Activated T-helper 2 cell treated with anti-CD3 and anti-CD28 coated beads, Interferon-gamma antibody, Interleukin-2, Interleukin-4, amounts not matched to agents 10 μg/mL and 5 μg/mL and 100 μg/mL, durations not matched to agents 14 hours and 24 hours and 36 hours (primary cell): ENCODE measurements around the gene CHD2. TPM values are rescaled to one million over a fixed set of nuclear protein-coding genes. Genes with fewer than 3 reads are reported as not detected.
A peak's percentile ranks its signal among the peaks of the same experiment; 100 is the strongest.

Source experiments
- DNase-seq: peaks from one replicate; pipeline ENCODE4 v3.0.0; 2021; ENCODE audit warnings: low spot score
- H3K27ac Mint-ChIP-seq: one replicate; pipeline ENCODE4 v1.8.0; 2021; ENCODE audit warnings: mixed read lengths
- H3K27me3 Mint-ChIP-seq: one replicate; pipeline ENCODE4 v1.8.0; 2021; ENCODE audit warnings: low read depth, mixed read lengths
- H3K36me3 Mint-ChIP-seq: one replicate; pipeline ENCODE4 v1.8.0; 2021; ENCODE audit warnings: low read depth, mixed read lengths
- H3K4me1 Mint-ChIP-seq: one replicate; pipeline ENCODE4 v1.8.0; 2021; ENCODE audit warnings: low read depth, mixed read lengths
- H3K4me3 Mint-ChIP-seq: one replicate; pipeline ENCODE4 v1.8.0; 2021; ENCODE audit warnings: low read depth, mild to moderate bottlenecking, moderate library complexity, mixed read lengths
- H3K9me3 Mint-ChIP-seq: one replicate; pipeline ENCODE4 v1.8.0; 2021; ENCODE audit warnings: mixed read lengths
- intact Hi-C: fragments of 100-400 bp; cut with micrococcal nuclease; formaldehyde crosslinking; loops from one replicate; pipeline ENCODE4 v1.15.1; 2023
- total RNA-seq: library from RNA; stranded (reverse); gene quantifications from 2 replicates; pipeline ENCODE4 v1.2.3, GENCODE V29; 2022

CHD2 gene
- total RNA-seq, 1 donor from 2014 or later, result 111 TPM

DNA sequence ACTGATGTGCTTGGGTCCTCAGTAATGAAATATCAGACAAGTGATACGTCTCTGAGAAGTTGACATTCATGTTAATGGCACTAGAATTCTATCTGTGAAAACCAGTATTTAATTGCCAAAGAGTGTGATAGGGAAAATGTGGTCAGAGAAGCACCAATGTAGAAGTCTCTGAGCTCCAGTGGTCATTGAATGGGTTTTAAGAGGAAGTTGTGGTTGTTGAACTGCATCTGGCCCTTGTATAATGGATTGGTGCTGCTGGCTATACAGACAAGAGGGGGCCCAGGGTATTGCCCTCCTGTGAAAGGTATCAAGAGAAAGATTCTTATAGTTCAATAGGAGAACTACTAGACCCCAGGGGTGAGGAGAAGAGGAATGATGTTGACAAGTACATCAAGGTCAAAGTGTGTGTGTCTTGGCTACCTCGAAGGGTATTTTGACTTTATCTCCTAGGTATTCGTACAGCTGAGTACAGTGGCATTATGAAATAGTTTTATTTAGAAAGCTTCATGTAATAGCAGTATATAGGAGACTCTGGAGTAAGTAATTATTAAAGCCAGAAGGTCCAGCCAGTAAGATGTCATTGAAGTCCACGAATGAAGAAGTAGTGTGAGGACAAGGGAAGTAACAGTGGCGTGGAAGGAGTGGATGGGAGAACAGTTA lies 47.1 kb downstream of the CHD2 start:
- peaks cover 51% of the 10 kb centered on the region for H3K9me3 Mint-ChIP-seq
- DNase-seq, result no peak
- intact Hi-C loops, result no loop called here

GRCh38 chr15:92949604-92950249 lies 49.6 kb downstream of the CHD2 start:
- Mint-ChIP-seq H3K4me1 (peaks cover 1% of the 10 kb centered on the region), H3K27ac (no peak overlapping the region), H3K36me3 (peaks cover 94% of the 10 kb centered on the region), H3K4me3 (no peak overlapping the region), H3K9me3 (peaks cover 44% of the 10 kb centered on the region), H3K27me3 (no peaks in the 10 kb centered on the region)
- intact Hi-C loops, result no loop called here
- no peak for DNase-seq

More for the DNA sequence above, 47.1 kb downstream of the CHD2 start:
- peak overlapping the region; percentile 47 for H3K27ac Mint-ChIP-seq
- no peaks in the 10 kb centered on the region for H3K4me1 Mint-ChIP-seq
- H3K36me3 Mint-ChIP-seq, result peaks cover 100% of the 10 kb centered on the region
- H3K4me3 Mint-ChIP-seq, result no peak overlapping the region
- no peaks in the 10 kb centered on the region for H3K27me3 Mint-ChIP-seq

GRCh38 chr15:92951800-92952457 lies 51.8 kb downstream of the CHD2 start:
- Mint-ChIP-seq H3K27ac (no peak overlapping the region), H3K4me1 (peaks cover 3% of the 10 kb centered on the region), H3K36me3 (peaks cover 94% of the 10 kb centered on the region), H3K4me3 (no peak overlapping the region), H3K27me3 (no peaks in the 10 kb centered on the region), H3K9me3 (peaks cover 33% of the 10 kb centered on the region)
- DNase-seq, result no peak
- intact Hi-C loops, result no loop called here

- intact Hi-C loops, result no loop called here
- H3K9me3 Mint-ChIP-seq, result peaks cover 28% of the 10 kb centered on the region
- H3K36me3 Mint-ChIP-seq, result peaks cover 94% of the 10 kb centered on the region
- DNase-seq, result no peak
- H3K4me3 Mint-ChIP-seq, result no peak overlapping the region
- H3K4me1 Mint-ChIP-seq, result peaks cover 7% of the 10 kb centered on the region
- H3K27me3 Mint-ChIP-seq, result no peaks in the 10 kb centered on the region
- H3K27ac Mint-ChIP-seq, result no peak overlapping the region
Observed at GRCh38 chr15:92952458-92952850, 52.3 kb downstream of the CHD2 start.

- Mint-ChIP-seq H3K27ac (no peak overlapping the region), H3K9me3 (peaks cover 26% of the 10 kb centered on the region), H3K27me3 (no peaks in the 10 kb centered on the region), H3K36me3 (peaks cover 93% of the 10 kb centered on the region), H3K4me3 (no peak overlapping the region), H3K4me1 (peaks cover 17% of the 10 kb centered on the region)
- intact Hi-C loops, result no loop called here
- DNase-seq, result no peak
Observed at GRCh38 chr15:92953566-92953965, 53.4 kb downstream of the CHD2 start.

GRCh38 chr15:92954002-92954401 lies 53.9 kb downstream of the CHD2 start:
- H3K9me3 Mint-ChIP-seq, result peaks cover 21% of the 10 kb centered on the region
- H3K27ac Mint-ChIP-seq, result no peak overlapping the region
- no peaks in the 10 kb centered on the region for H3K27me3 Mint-ChIP-seq
- intact Hi-C loops, result no loop called here
- H3K4me1 Mint-ChIP-seq, result peaks cover 20% of the 10 kb centered on the region
- DNase-seq, result no peak
- no peak overlapping the region for H3K4me3 Mint-ChIP-seq
- H3K36me3 Mint-ChIP-seq, result peaks cover 93% of the 10 kb centered on the region

DNA sequence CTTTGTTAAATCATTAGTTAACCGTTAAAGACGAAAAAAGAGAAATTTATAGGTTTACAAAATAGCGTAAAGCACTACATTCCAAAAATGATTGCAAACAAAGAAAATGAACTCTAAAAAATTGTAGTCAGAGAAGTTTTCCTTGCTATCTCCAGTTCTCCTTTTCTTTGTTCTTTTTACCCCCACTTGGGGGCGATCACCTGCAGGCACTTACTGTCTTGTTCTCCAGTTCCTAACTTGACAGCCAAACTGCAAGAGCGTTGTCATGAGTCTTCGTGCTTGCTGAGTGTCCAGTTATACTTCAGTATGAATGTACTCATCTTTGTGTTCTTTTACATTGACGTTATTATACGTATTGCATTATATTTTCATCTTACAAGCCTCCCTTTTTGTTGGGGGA lies 54.5 kb downstream of the CHD2 start:
- Mint-ChIP-seq H3K27me3 (no peaks in the 10 kb centered on the region), H3K36me3 (peaks cover 93% of the 10 kb centered on the region), H3K4me1 (peaks cover 22% of the 10 kb centered on the region), H3K4me3 (no peak overlapping the region), H3K9me3 (peaks cover 16% of the 10 kb centered on the region), H3K27ac (no peak overlapping the region)
- intact Hi-C loops, result no loop called here
- DNase-seq, result no peak

DNA sequence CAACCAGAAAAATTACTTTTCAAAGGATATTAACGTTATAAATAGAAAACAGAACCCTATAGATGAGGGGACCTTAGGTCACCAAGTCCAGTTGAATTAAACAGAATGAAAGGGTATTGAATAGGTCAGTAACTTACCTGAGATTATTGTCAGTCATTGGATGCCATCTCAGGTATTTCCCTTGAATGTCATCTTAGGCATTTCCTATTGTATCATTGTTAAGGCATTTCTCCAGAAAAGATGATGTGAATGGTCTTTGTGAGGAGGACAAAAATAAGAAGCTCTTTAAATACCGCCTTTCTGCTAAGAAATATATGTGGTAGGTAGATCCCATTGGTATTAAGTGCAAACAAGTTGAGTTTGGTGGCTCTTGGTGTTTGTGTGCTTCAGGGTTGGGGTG lies 55.6 kb downstream of the CHD2 start:
- H3K4me1 Mint-ChIP-seq, result peaks cover 26% of the 10 kb centered on the region
- no peak for DNase-seq
- intact Hi-C loops, result no loop called here
- no peak overlapping the region for H3K4me3 Mint-ChIP-seq
- H3K36me3 Mint-ChIP-seq, result peaks cover 93% of the 10 kb centered on the region
- H3K27me3 Mint-ChIP-seq, result no peaks in the 10 kb centered on the region
- H3K9me3 Mint-ChIP-seq, result peaks cover 11% of the 10 kb centered on the region
- no peak overlapping the region for H3K27ac Mint-ChIP-seq

GRCh38 chr15:92958105-92958504 lies 58.0 kb downstream of the CHD2 start:
- peak overlapping the region; percentile 75 for H3K27ac Mint-ChIP-seq
- H3K36me3 Mint-ChIP-seq, result peaks cover 95% of the 10 kb centered on the region
- peak overlapping the region; percentile 3 for H3K4me3 Mint-ChIP-seq
- H3K4me1 Mint-ChIP-seq, result peaks cover 37% of the 10 kb centered on the region
- no peak for DNase-seq
- no peaks in the 10 kb centered on the region for H3K27me3 Mint-ChIP-seq
- H3K9me3 Mint-ChIP-seq, result peaks cover 16% of the 10 kb centered on the region
- intact Hi-C loops, result no loop called here

DNA sequence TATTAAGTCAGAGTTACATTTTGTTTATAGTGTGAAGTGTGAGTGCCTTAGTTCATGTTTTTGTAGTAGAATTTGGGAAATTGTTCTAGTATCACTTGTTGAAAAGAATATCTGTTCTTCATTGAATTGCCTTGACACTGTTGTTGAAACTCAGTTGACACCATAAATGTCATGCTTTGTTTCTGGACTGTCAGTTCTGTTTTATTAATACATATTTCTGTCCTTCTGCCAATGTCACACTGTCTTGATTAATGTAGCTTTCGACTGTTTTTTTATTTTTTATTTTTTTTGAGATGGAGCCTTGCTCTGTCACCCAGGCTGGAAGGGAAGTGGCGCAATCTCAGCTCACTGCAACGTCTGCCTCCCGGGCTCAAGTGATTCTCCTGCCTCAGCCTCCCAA lies 59.1 kb downstream of the CHD2 start:
- H3K4me3 Mint-ChIP-seq, result no peak overlapping the region
- no peak for DNase-seq
- peaks cover 17% of the 10 kb centered on the region for H3K9me3 Mint-ChIP-seq
- H3K36me3 Mint-ChIP-seq, result peaks cover 96% of the 10 kb centered on the region
- intact Hi-C loops, result no loop called here
- H3K4me1 Mint-ChIP-seq, result peaks cover 40% of the 10 kb centered on the region
- peak overlapping the region; percentile 46 for H3K27ac Mint-ChIP-seq
- no peaks in the 10 kb centered on the region for H3K27me3 Mint-ChIP-seq

DNA sequence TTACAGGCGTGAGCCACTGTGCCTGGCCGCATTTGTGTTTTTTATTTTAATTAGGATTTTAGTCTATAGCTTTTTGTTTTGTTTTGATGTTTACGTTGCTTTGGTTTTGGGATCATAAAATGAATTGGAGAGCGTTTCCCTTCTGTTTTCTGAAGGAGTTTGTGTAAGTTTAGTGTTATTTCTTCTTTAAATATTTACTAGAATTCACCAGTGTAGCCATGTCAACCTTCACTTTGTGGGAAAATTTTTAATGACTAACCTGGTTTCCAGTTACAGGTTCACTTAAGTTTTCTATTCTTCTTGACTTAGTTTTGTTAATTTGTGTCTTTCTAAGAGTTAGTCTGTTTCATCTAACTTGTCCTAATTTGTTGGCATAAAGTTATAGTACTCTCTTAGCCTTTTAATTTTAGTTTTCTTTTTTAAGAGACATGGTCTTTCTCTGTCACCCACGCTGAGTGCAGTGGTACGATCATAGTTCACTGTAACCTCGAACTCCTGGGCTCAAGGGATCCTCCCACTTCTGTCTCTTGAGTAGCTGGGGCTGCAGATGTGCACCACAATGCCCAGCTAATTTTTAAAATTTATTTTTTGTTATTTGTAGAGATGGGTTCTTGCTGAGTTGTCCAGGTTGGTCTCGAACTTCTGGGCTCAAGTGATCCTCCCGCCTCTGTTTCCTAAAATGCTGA lies 61.0 kb downstream of the CHD2 start:
- Mint-ChIP-seq H3K9me3 (peaks cover 14% of the 10 kb centered on the region), H3K4me1 (peaks cover 36% of the 10 kb centered on the region), H3K27me3 (no peaks in the 10 kb centered on the region), H3K36me3 (peaks cover 91% of the 10 kb centered on the region), H3K27ac (no peak overlapping the region), H3K4me3 (no peak overlapping the region)
- intact Hi-C loops, result no loop called here
- no peak for DNase-seq

GRCh38 chr15:92962914-92963313 lies 62.8 kb downstream of the CHD2 start:
- Mint-ChIP-seq H3K36me3 (peaks cover 87% of the 10 kb centered on the region), H3K9me3 (peaks cover 10% of the 10 kb centered on the region), H3K27ac (no peak overlapping the region), H3K4me1 (peaks cover 30% of the 10 kb centered on the region), H3K4me3 (no peak overlapping the region), H3K27me3 (no peaks in the 10 kb centered on the region)
- DNase-seq, result no peak
- intact Hi-C loops, result no loop called here

- no peak for DNase-seq
- intact Hi-C loops, result no loop called here
- Mint-ChIP-seq H3K27ac (peak overlapping the region; percentile 5), H3K36me3 (peaks cover 87% of the 10 kb centered on the region), H3K4me3 (no peak overlapping the region), H3K9me3 (peaks cover 6% of the 10 kb centered on the region), H3K27me3 (no peaks in the 10 kb centered on the region), H3K4me1 (peaks cover 22% of the 10 kb centered on the region)
Observed at GRCh38 chr15:92963794-92964193, 63.7 kb downstream of the CHD2 start.
